ENCODE measurements around the gene DNM2. TPM values are rescaled to one million over a fixed set of nuclear protein-coding genes. Genes with fewer than 3 reads are reported as not detected.

DNM2 gene
- total and polyA plus RNA-seq, 10 of the 15 experiments (the other 5 are each of a cell fraction or from before 2014, with no cell fraction given): 1.2 to 146 (median 68.9) TPM

- TF ChIP-seq SPI1 (IDR thresholded peaks at IDR 0.05; ENCODE audit: borderline replicate concordance, insufficient read depth, low read depth, low read length) (peak; percentile 99), BCL3 (IDR thresholded peaks at IDR 0.05; ENCODE audit: borderline replicate concordance, insufficient read depth, low read depth, low read length, poor library complexity, severe bottlenecking) (peak; percentile 76), E4F1 (IDR thresholded peaks at IDR 0.05; ENCODE audit: borderline replicate concordance, partially characterized antibody) (no peak), NFIC (IDR thresholded peaks at IDR 0.05; ENCODE audit: low read depth, low read length) (peak; percentile 90), ZNF207 (IDR thresholded peaks at IDR 0.05; ENCODE audit: borderline replicate concordance) (no peak), FOXM1 (IDR thresholded peaks at IDR 0.05; ENCODE audit: low read depth, low read length) (peak; percentile 90; the same call in 1 of the 2 replicates), RAD21 (IDR thresholded peaks at IDR 0.05; ENCODE audit: insufficient read depth, low read depth, low read length) (no peak), YBX1 (IDR thresholded peaks at IDR 0.05) (no peak), JUNB (IDR thresholded peaks at IDR 0.05) (peak; percentile 98), E2F8 (IDR thresholded peaks at IDR 0.05; ENCODE audit: low read depth, partially characterized antibody) (no peak), RELA (IDR thresholded peaks at IDR 0.05; ENCODE audit: borderline replicate concordance, partially characterized antibody) (peak; percentile 57), HCFC1 (IDR thresholded peaks at IDR 0.05; ENCODE audit: low read length) (no peak), E2F4 (IDR thresholded peaks at IDR 0.05; ENCODE audit: low read depth, low read length) (no peak), RBBP5 (conservative IDR thresholded peaks at IDR 0.05) (no peak), POLR2AphosphoS5 (IDR thresholded peaks at IDR 0.05; ENCODE audit: low read length) (peak; percentile 58), TBL1XR1 (IDR thresholded peaks at IDR 0.05; ENCODE audit: low read depth, low read length) (peak; percentile 58; the same call in 1 of the 2 replicates), TAF1 (IDR thresholded peaks at IDR 0.05; ENCODE audit: borderline replicate concordance, low read depth, low read length) (0 out of 2 replicates have a peak, but pooled peaks have one; percentile 29), ZZZ3 (IDR thresholded peaks at IDR 0.05; ENCODE audit: control insufficient read depth, insufficient read length, low read depth) (no peak), SMARCA5 (IDR thresholded peaks at IDR 0.05) (no peak), SIX5 (IDR thresholded peaks at IDR 0.05; ENCODE audit: low read depth, low read length, severe bottlenecking) (no peak), HDAC6 (IDR thresholded peaks at IDR 0.05; ENCODE audit: unreplicated experiment) (no peak), SUZ12 (IDR thresholded peaks at IDR 0.05; ENCODE audit: unreplicated experiment) (no peak), EZH2 (IDR thresholded peaks at IDR 0.05; ENCODE audit: borderline replicate concordance, control insufficient read depth, low read depth, low read length) (no peak)
These were observed 158.8 kb downstream of the DNM2 start (continued) for GRCh38 chr19:10876459-10877240.
